HG03108 (cell line): ENCODE measurements around the gene SPRYD3.
A peak's percentile ranks its signal among the peaks of the same experiment; 100 is the strongest.

ENCODE experiments used
- ATAC-seq: cut with Tn5 transposase; IDR thresholded peaks from one replicate; pipeline ENCODE4 v1.9.1; 2021; ENCODE audit warnings: moderate library complexity; ENCODE audit not compliant: unreplicated experiment

Gene SPRYD3

DNA sequence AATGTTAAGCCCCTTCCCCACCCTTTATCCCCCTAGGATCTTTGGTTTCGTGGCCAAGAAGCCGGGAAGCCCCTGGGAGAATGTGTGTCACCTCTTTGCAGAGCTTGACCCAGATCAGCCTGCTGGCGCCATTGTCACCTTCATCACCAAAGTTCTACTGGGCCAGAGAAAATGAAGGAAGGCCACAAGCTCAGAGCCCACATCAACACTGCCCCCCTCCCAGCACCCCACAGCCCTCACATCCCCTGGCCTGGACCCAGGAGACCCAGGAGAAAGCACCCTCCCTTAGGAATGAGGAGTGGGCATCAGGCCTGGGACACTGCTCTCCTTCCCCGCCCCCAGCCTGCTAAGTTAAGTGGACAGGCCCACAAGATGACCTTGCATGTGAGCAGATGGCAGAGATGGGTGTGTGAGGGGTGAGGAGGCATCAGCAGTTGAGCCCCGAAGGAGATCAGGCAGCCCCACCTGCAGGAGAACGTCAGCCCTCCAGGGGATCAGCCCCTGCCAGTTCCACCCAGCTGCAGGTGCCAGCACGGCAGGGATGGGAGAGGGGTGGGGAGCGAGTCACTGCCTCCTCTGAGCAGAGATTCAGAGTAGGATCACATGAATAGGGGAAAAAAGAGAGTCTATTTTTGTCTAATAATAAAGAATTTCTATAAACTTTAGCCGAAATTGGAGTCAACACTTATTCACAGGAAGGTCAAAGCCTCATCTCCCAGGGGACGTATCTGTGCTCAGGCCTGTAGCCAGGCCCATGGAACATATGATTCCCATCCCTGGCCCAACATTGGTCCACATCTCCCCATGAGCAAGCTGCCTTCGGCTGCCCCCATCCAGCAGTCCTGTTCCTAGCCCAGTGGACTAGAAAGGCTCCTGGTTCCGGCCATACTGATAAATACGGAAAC, 15.2 kb downstream of the SPRYD3 start:
- ATAC-seq, result no peak

GRCh38 chr12:53062977-53063707, 16.0 kb downstream of the SPRYD3 start:
- ATAC-seq, result no peak

DNA sequence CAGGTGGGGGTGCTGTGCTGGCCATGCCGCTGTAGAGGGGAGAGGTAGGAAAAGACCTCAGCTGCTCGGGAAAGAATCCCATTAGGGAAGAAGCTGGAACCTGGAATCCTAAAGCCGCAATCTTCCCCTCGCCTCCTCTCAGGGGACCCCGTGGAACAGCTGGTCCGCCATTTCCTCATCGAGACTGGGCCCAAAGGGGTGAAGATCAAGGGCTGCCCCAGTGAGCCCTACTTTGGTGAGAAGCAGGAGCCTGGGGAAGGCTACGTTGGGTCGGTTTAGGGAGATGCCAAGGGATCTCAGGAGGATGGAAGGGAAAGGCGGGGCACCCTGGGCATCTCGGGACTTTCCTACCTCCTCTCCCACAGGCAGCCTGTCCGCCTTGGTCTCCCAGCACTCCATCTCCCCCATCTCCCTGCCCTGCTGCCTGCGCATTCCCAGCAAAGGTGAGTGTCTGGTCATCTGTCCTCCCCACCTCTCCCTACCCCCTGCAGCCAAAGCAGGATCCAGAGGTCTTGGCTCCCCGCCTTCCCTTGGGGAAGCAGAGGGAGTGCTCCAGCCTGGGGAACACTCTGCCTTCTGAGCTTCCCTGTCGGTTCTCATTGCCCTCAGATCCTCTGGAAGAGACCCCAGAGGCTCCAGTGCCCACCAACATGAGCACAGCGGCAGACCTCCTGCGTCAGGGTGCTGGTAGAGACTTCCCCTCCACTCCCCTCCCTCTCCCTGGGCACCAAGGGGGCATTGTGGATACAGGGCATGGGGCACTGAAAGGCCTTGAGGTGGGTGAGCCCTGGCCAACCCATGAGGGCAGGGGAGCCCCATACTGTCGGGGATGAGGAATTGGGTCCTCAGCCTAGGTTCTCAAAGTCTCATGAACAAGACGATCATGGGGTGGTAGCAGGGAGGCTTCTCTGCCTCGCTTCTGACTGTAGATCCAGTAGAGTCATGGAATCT, 16.9 kb downstream of the SPRYD3 start:
- no peak for ATAC-seq

DNA sequence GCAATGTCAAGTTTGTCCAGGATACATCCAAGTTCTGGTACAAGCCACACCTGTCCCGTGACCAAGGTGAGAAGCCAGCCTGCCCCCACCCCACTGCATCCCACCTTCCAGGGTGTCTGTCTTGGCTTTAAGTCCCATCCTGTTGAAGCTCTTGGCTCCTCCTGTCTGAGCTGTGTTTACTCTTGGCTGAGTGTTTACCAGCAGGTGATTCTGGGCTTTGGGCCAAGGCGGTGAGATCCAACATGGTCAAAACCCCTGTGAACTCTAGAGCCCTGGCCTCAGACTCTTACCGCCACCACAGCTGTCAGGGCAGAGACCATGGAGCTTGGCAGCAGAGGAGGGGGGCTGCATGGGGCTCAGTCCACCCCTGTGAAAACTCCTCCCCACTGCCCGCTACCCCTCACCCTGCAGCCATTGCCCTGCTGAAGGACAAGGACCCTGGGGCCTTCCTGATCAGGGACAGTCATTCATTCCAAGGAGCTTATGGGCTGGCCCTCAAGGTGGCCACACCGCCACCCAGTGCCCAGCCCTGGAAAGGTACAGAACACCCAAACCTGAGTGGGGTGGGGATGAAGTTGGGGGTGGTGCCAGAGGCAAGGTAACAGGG, 17.7 kb downstream of the SPRYD3 start:
- ATAC-seq, result no peak

GRCh38 chr12:53060721-53061276, 18.4 kb downstream of the SPRYD3 start:
- no peak for ATAC-seq

DNA sequence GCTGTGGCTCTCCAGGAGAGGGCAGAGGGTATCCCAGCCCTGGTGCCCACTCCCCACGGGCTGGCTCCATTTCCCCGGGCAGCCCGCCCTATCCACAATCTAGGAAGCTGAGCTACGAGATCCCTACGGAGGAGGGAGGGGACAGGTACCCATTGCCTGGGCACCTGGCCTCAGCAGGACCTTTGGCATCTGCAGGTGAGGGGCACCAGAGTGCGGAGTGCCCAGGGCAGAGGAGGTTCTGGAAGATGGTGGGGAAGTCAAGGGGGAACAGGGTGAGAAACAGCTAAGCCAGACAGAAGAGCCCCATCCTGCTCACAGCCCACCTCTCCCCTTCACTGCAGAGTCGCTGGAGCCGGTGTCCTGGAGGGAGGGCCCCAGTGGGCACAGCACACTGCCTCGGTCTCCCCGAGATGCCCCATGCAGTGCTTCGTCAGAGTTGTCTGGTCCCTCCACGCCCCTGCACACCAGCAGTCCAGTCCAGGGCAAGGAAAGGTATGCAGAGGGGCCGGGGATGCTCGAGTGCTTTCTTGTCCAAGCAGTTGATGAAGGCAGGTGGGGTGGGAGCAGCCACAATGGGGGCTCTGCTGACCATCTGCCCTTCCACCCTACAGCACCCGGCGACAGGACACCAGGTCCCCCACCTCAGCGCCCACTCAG, 19.0 kb downstream of the SPRYD3 start:
- no peak for ATAC-seq

DNA sequence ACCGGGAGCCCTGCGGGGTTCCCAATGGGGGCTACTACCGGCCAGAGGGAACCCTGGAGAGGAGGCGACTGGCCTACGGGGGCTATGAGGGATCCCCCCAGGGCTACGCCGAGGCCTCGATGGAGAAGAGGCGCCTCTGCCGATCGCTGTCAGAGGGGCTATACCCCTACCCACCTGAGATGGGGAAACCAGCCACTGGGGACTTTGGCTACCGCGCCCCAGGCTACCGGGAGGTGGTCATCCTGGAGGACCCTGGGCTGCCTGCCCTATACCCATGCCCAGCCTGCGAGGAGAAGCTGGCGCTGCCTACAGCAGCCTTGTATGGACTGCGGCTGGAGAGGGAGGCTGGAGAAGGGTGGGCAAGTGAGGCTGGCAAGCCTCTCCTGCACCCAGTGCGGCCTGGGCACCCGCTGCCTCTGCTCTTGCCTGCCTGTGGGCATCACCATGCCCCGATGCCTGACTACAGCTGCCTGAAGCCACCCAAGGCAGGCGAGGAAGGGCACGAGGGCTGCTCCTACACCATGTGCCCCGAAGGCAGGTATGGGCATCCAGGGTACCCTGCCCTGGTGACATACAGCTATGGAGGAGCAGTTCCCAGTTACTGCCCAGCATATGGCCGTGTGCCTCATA, 19.6 kb downstream of the SPRYD3 start:
- ATAC-seq, result no peak

GRCh38 chr12:53058674-53059433, 20.3 kb downstream of the SPRYD3 start:
- ATAC-seq, result no peak

DNA sequence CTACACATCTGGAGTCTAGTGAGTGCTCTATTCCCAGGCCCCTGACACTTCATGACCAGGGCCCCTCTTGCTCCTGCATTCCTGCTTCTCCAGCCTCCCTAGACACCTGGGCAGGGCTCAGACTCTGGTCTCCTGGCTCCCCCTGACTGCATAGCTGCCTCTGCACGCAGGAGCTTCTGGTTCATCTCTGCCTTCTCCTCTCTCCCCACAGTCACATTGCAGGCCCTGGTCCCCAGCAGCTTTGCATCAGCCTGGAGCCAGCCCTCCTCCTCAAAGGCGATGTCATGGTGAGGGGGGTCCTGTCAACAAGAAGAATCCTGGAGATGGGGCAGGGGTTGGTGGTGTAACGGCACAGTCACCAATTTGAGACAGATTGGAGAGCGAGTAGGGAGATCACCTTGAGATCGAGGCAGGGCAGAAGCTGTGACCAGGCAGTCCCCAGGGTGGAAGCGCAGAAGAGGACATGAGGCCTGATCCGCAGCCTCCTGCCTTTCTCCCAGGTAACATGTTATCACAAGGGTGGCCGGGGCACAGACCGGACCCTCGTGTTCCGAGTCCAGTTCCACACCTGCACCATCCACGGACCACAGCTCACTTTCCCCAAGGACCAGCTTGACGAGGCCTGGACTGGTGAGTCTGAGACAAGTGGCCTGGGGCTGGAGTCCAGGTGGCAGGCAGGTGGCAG, 21.2 kb downstream of the SPRYD3 start:
- ATAC-seq, result no peak

DNA sequence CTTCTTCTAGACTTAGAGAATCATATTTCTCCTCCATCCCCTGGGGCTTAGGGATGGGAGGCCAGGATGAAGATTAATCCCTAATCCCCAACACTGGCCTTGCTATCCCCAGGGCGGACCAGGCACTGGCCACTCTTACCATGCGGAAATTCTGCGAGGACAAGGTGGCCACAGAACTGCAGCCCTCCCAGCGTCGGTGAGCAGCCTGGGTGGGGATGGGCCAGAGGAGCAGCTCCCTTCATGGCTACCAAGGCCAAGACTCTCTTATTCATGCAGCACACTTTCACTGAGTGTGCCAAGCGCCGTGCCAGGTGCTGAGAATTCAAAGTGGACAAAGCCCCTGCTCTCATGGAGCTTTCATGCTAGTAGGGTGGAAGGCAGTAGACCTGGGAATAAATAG, 22.3 kb downstream of the SPRYD3 start:
- no peak for ATAC-seq

DNA sequence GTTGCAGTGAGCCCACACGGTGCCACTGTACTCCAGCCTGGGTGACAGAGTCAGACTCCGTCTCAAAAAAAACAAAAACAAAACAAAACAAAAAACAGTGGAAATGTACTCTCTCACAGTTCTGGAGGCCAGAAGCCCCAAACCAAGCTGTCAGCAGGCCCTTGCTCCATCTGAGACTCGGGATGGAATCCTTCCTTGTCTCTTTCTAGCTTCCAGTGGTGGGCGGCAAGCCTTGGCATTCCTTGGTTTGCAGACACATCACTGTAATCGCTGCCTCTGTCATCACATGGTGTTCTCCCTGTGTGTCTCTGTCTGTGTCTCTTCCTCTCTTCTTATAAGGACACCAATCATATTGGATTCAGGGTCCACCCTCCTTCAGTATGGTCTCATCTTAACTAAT, 22.9 kb downstream of the SPRYD3 start:
- no peak for ATAC-seq

DNA sequence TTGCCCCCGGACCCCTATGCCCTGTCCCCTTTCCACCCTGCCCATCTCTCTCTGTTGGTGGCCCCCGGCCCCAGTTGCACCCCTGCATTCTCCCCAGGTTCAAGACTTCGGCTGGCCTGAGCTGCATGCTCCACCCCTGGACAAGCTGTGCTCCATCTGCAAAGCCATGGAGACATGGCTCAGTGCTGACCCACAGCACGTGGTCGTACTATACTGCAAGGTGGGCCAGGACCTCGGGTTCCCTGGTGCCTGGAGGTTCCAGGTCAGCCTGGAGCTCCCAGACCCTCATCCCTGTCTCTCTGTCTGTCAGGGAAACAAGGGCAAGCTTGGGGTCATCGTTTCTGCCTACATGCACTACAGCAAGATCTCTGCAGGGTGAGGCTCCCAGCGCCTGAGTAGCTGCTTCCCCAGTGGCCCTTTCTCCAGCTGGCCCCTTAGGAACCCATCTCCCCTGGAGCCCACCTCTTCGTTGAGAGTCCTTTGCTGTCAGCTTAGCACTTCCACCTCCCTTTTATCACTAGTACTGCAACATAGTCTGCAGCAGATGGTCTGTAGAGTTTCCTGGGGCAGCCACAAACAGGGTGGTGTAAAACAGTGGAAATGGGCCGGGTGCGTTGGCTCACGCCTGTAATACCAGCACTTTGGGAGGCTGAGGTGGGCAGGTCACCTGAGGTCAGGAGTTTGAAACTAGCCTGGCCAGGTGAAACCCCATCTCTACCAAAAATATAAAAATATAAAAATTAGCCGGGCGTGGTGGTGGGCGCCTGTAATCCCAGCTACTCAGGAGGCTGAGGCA, 23.5 kb downstream of the SPRYD3 start:
- ATAC-seq, result no peak

DNA sequence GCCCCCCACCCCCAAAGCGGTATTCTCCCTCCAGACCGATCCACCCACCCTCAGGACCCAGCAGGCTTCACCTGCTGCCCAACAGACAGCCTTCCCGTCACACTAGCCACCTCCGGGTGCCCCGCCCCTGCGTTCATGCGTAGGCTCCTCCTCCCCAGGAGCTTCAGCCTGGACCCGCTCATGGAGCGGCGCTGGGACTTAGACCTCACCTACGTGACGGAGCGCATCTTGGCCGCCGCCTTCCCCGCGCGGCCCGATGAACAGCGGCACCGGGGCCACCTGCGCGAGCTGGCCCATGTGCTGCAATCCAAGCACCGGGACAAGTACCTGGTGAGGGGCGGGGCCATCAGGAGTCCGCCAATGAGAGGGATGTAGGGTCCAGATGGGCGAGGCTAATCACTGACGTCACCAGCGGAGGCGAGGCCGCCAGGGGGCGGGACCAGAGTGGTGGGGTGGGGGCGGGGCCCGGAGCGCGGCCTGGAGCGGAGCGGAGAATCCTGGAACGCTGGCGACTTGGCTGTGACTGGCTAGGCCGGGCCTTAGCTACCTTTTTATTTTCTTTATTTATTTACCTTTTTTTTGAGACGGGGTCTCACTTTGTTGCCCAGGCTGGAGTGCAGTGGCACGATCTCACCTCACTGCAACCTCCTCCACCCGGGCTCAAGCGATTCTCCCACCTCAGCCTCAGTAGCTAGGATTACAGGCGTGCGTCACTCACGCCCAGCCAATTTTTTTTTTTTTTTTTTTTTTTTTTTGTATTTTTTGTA, 24.9 kb downstream of the SPRYD3 start:
- peak; percentile 85 for ATAC-seq

DNA sequence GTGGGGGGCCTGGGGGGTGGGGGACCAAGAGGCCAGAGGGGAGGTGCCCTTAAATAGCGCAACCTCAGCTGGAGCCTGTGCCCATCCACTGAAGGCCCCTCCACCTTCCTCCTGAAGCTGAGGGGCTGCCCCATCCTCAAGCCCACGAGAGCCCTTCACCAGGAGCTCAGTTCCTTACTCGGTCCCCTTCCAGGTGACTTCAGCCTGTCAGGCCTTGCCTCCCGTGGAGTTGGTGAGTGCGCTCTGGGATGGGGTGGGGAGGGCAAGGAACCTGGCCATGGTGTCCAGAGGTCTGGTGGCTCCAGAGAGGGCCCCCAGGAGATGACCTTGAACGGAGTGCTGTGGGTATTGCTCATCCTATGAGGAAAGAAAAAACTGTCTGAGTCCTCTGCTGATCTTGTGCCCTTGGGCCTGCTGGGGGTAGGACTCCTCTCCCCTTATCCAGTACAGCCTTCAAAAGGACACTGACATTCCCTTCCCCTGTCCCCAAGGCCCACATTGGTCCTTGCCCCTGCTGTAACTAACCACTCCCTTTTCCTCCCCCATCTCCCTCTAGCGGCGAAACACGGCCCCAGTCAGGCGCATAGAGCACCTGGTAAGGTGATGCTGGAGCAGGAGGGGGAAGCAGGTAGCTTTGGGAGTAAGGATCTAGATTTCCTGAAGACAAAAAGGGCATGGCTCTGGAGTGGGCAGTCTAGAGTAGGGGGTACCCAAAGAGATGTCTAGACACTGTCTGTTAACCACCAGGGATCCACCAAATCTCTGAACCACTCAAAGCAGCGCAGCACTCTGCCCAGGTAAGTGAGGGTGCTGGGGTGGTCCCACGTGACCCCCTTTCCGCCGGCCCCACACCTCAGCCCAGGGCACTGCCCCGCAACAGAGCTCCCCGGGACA, 25.7 kb downstream of the SPRYD3 start:
- no peak for ATAC-seq

DNA sequence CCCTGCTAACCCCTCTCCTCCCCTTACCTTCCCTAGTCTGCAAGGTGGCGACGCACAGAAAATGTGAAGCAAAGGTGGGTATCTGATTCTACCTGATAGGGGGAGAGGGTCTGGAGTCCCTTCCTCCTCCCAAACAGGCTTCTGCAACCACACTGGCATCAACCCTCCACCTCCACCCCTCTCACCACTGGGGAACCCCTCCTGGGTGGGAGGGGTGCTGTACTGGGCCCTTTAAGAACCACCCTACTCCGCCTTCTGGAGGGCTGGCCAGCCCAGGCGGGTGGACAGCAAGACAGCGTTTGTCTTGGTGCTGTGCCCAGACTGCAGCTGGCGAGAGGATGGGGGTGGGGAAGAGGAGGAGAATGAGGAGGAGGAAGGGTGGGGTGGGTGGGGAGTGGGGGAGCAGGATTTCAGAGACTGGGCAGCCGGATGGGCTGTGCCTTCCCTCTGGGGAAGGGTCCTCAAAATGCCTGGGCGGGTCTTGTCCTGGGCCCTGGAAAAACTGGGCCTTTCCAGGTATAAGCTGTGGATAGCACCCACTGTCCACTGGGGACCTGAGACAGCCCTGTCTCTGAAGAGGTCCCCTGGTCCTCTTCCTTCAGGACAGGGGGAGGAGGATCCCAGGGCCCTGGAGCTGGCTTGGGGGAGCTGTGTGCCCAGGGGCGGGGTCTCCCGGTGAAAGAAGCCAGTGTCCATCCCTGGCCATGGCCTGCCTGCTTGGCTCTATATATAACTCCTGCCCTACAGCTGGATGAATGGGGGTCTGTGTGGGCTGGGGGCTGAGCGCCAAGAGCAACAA, 26.6 kb downstream of the SPRYD3 start:
- ATAC-seq, result no peak
